Bronchial epithelial cell (primary cell): ENCODE results near the gene SOWAHC. TPM values are rescaled to one million over a fixed set of nuclear protein-coding genes. Genes with fewer than 3 reads are reported as not detected.
"Not testable (repeated sequence)": the region's sequence is repeated elsewhere in the genome, so short reads cannot be mapped to it uniquely, and the experiment has no call there.

Experiments used
- DNase-seq: peaks from one replicate; pipeline ENCODE4 v3.0.0-alpha.2; 2010; ENCODE audit warnings: low read depth
- FAIRE-seq: peaks from 2 replicates; lab custom pipeline; 2011; peaks lifted over from hg19 to GRCh38; lab: Jason Lieb, UNC
- H3K27me3 ChIP-seq: 2 replicates; pipeline ENCODE4 v1.5.1; 2011; ENCODE audit warnings: low read length; ENCODE audit not compliant: control insufficient read depth, insufficient read depth
- H3K36me3 ChIP-seq: 2 replicates; pipeline ENCODE4 v1.5.1; 2011; ENCODE audit warnings: low read length; ENCODE audit not compliant: control insufficient read depth, insufficient read depth
- H3K4me3 ChIP-seq: 2 replicates; pipeline ENCODE4 v1.5.1; 2011; ENCODE audit warnings: mild to moderate bottlenecking, low read depth, low read length, control low read depth
- CTCF ChIP-seq: IDR thresholded peaks from 2 replicates; pipeline ENCODE4 v1.5.1; 2011; ENCODE audit warnings: mild to moderate bottlenecking, moderate library complexity, low read length, control low read depth, inconsistent platforms; ENCODE audit not compliant: insufficient read depth, severe bottlenecking
- total RNA-seq: library from RNA; depleted of rRNA; stranded (reverse); fragments of >200 nt; gene quantifications from 2 replicates; pipeline ENCODE4 v1.2.1, GENCODE V29; 2014

SOWAHC gene
- total RNA-seq, 1 donor from 2014 or later = 48.4 TPM

GRCh38 chr2:109637749-109638570, 23.8 kb downstream of the SOWAHC start:
- no peak overlapping the region for H3K4me3 ChIP-seq
- FAIRE-seq (no peak), DNase-seq (peak; percentile 85)
- no peak for TF ChIP-seq CTCF
- H3K36me3 ChIP-seq = no peaks in the 10 kb centered on the region
- H3K27me3 ChIP-seq = no peaks in the 10 kb centered on the region

- no peak overlapping the region for H3K4me3 ChIP-seq
- no peaks in the 10 kb centered on the region for H3K27me3 ChIP-seq
- TF ChIP-seq CTCF = no peak
- DNase-seq (no peak), FAIRE-seq (no peak)
- H3K36me3 ChIP-seq = no peaks in the 10 kb centered on the region
Observed at GRCh38 chr2:109638795-109639194, 24.6 kb downstream of the SOWAHC start.

GRCh38 chr2:109640000-109640399, 25.8 kb downstream of the SOWAHC start:
- not testable (repeated sequence) for H3K27me3 ChIP-seq, FAIRE-seq, DNase-seq, H3K36me3 ChIP-seq, H3K4me3 ChIP-seq

GRCh38 chr2:109644571-109645275, 30.6 kb downstream of the SOWAHC start:
- Histone ChIP-seq H3K36me3 (no peaks in the 10 kb centered on the region), H3K27me3 (no peaks in the 10 kb centered on the region), H3K4me3 (no peak overlapping the region)
- no peak for FAIRE-seq
- TF ChIP-seq CTCF = no peak
- DNase-seq = no peak

- no peak for TF ChIP-seq CTCF
- H3K36me3 ChIP-seq = no peaks in the 10 kb centered on the region
- FAIRE-seq = no peak
Observed at GRCh38 chr2:109645412-109646184, 31.4 kb downstream of the SOWAHC start.

GRCh38 chr2:109646961-109647360, 32.8 kb downstream of the SOWAHC start:
- FAIRE-seq = no peak
- DNase-seq = no peak
- Histone ChIP-seq H3K4me3 (no peak overlapping the region), H3K36me3 (no peaks in the 10 kb centered on the region), H3K27me3 (no peaks in the 10 kb centered on the region)
- TF ChIP-seq CTCF = no peak

More at GRCh38 chr2:109645412-109646184, 31.4 kb downstream of the SOWAHC start:
- H3K4me3 ChIP-seq = no peak overlapping the region
- DNase-seq = no peak
- no peaks in the 10 kb centered on the region for H3K27me3 ChIP-seq
